ENCODE results near the gene OR10R2.

Gene OR10R2

GRCh38 chr1:158458263-158458662, 13.8 kb upstream of the OR10R2 start:
- H3K9ac ChIP-seq (ENCODE audit: low read length) = no peak overlapping the region
- no peak overlapping the region for H4K8ac ChIP-seq (ENCODE audit: low read length)
- H3K18ac ChIP-seq (ENCODE audit: low read depth in 1 of 2, low read length in 2 of 2) = no peak overlapping the region
- H3K4me2 ChIP-seq (ENCODE audit: low read length, poor library complexity, severe bottlenecking) = no peak overlapping the region
- no peak overlapping the region for H2AFZ ChIP-seq (ENCODE audit: low read depth, low read length)
- no peaks in the 10 kb centered on the region for H3K36me3 ChIP-seq (ENCODE audit: control insufficient read depth in 1 of 2, insufficient read depth in 2 of 2, low read depth in 1 of 2, low read length in 2 of 2)
- no peak overlapping the region for H3K27ac ChIP-seq (ENCODE audit: low read length, poor library complexity, severe bottlenecking)
- no peak overlapping the region for H2BK5ac ChIP-seq (ENCODE audit: low read depth, low read length, poor library complexity, severe bottlenecking)
- H2BK15ac ChIP-seq (ENCODE audit: low read depth, poor library complexity, severe bottlenecking) = no peak overlapping the region
- no peaks in the 10 kb centered on the region for H3K4me1 ChIP-seq (ENCODE audit: control insufficient read depth, insufficient read depth, low read depth, low read length)
- H3K79me1 ChIP-seq (replicated peaks; ENCODE audit: low read length, poor library complexity, severe bottlenecking) = no peaks in the 10 kb centered on the region
- no peak overlapping the region for H2BK120ac ChIP-seq (ENCODE audit: low read depth, low read length)
- peaks cover under 1% of the 10 kb centered on the region for H3K9me3 ChIP-seq (ENCODE audit: control insufficient read depth, low read length)
- DNase-seq = no peak
- H2AK5ac ChIP-seq (ENCODE audit: low read length, severe bottlenecking) = no peak overlapping the region
- no peak overlapping the region for H3K4ac ChIP-seq (ENCODE audit: low read depth in 1 of 2, low read length in 2 of 2)
- no peak overlapping the region for H3K4me3 ChIP-seq (ENCODE audit: insufficient read depth in 1 of 2, low read depth in 1 of 2, low read length in 2 of 2)
- no peak overlapping the region for H2BK12ac ChIP-seq (ENCODE audit: low read length in 2 of 2)
- H3K14ac ChIP-seq (ENCODE audit: low read length in 2 of 2) = no peak overlapping the region
- no peak overlapping the region for H3K23ac ChIP-seq (ENCODE audit: low read length in 2 of 2)
- H3K27me3 ChIP-seq (ENCODE audit: control insufficient read depth in 1 of 2, insufficient read depth in 1 of 2, low read length in 2 of 2) = no peaks in the 10 kb centered on the region
- no peak overlapping the region for H4K91ac ChIP-seq (ENCODE audit: low read length)

- Histone ChIP-seq H2BK120ac (ENCODE audit: low read depth, low read length) (no peak within 1 kb of the TSS), H3K4me2 (ENCODE audit: low read length, poor library complexity, severe bottlenecking) (no peak within 1 kb of the TSS), H4K91ac (ENCODE audit: low read length) (no peak within 1 kb of the TSS), H3K27me3 (ENCODE audit: control insufficient read depth in 1 of 2, insufficient read depth in 1 of 2, low read length in 2 of 2) (no peaks in the 10 kb centered on the region), H3K4me3 (ENCODE audit: insufficient read depth in 1 of 2, low read depth in 1 of 2, low read length in 2 of 2) (no peak within 1 kb of the TSS), H2BK15ac (ENCODE audit: low read depth, poor library complexity, severe bottlenecking) (no peak within 1 kb of the TSS), H2BK5ac (ENCODE audit: low read depth, low read length, poor library complexity, severe bottlenecking) (no peak within 1 kb of the TSS), H3K79me1 (replicated peaks; ENCODE audit: low read length, poor library complexity, severe bottlenecking) (no peaks in the 10 kb centered on the region), H3K4me1 (ENCODE audit: control insufficient read depth, insufficient read depth, low read depth, low read length) (no peaks in the 10 kb centered on the region), H3K4ac (ENCODE audit: low read depth in 1 of 2, low read length in 2 of 2) (no peak within 1 kb of the TSS), H3K18ac (ENCODE audit: low read depth in 1 of 2, low read length in 2 of 2) (no peak within 1 kb of the TSS), H2AK5ac (ENCODE audit: low read length, severe bottlenecking) (no peak within 1 kb of the TSS), H2AFZ (ENCODE audit: low read depth, low read length) (no peak within 1 kb of the TSS), H4K8ac (ENCODE audit: low read length) (no peak within 1 kb of the TSS), H3K9ac (ENCODE audit: low read length) (no peak within 1 kb of the TSS), H3K23ac (ENCODE audit: low read length in 2 of 2) (no peak within 1 kb of the TSS), H3K14ac (ENCODE audit: low read length in 2 of 2) (no peak within 1 kb of the TSS), H3K27ac (ENCODE audit: low read length, poor library complexity, severe bottlenecking) (no peak within 1 kb of the TSS), H3K9me3 (ENCODE audit: control insufficient read depth, low read length) (no peaks in the 10 kb centered on the region), H3K36me3 (ENCODE audit: control insufficient read depth in 1 of 2, insufficient read depth in 2 of 2, low read depth in 1 of 2, low read length in 2 of 2) (no peaks in the 10 kb centered on the region), H2BK12ac (ENCODE audit: low read length in 2 of 2) (no peak within 1 kb of the TSS)
- DNase-seq = no peak
- 70% methylated on average over 2 of the region's 2 CpGs for WGBS
These were observed 10.5 kb upstream of the OR10R2 start, which contains the start of gene OR10K1 for GRCh38 chr1:158461534-158461933. Gene OR10K1, plus strand, starts transcription at chr1:158461834. Its CDS starts 3,728 bp downstream, at chr1:158465562.

GRCh38 chr1:158485455-158485854, 13.4 kb downstream of the OR10R2 start:
- H2BK120ac ChIP-seq (ENCODE audit: low read depth, low read length) = no peak overlapping the region
- no peak overlapping the region for H2AK5ac ChIP-seq (ENCODE audit: low read length, severe bottlenecking)
- no peak overlapping the region for H2BK15ac ChIP-seq (ENCODE audit: low read depth, poor library complexity, severe bottlenecking)
- no peak overlapping the region for H2BK5ac ChIP-seq (ENCODE audit: low read depth, low read length, poor library complexity, severe bottlenecking)
- no peak overlapping the region for H3K4ac ChIP-seq (ENCODE audit: low read depth in 1 of 2, low read length in 2 of 2)
- no peaks in the 10 kb centered on the region for H3K79me1 ChIP-seq (replicated peaks; ENCODE audit: low read length, poor library complexity, severe bottlenecking)
- H3K14ac ChIP-seq (ENCODE audit: low read length in 2 of 2) = no peak overlapping the region
- no peak overlapping the region for H4K91ac ChIP-seq (ENCODE audit: low read length)
- H3K23ac ChIP-seq (ENCODE audit: low read length in 2 of 2) = no peak overlapping the region
- H3K4me2 ChIP-seq (ENCODE audit: low read length, poor library complexity, severe bottlenecking) = no peak overlapping the region
- no peak overlapping the region for H2AFZ ChIP-seq (ENCODE audit: low read depth, low read length)
- no peak overlapping the region for H3K27ac ChIP-seq (ENCODE audit: low read length, poor library complexity, severe bottlenecking)
- H3K4me1 ChIP-seq (ENCODE audit: control insufficient read depth, insufficient read depth, low read depth, low read length) = no peaks in the 10 kb centered on the region
- no peak overlapping the region for H2BK12ac ChIP-seq (ENCODE audit: low read length in 2 of 2)
- H4K8ac ChIP-seq (ENCODE audit: low read length) = no peak overlapping the region
- H3K18ac ChIP-seq (ENCODE audit: low read depth in 1 of 2, low read length in 2 of 2) = no peak overlapping the region
- DNase-seq = no peak
- H3K27me3 ChIP-seq (ENCODE audit: control insufficient read depth in 1 of 2, insufficient read depth in 1 of 2, low read length in 2 of 2) = no peaks in the 10 kb centered on the region
- H3K4me3 ChIP-seq (ENCODE audit: insufficient read depth in 1 of 2, low read depth in 1 of 2, low read length in 2 of 2) = no peak overlapping the region
- H3K36me3 ChIP-seq (ENCODE audit: control insufficient read depth in 1 of 2, insufficient read depth in 2 of 2, low read depth in 1 of 2, low read length in 2 of 2) = no peaks in the 10 kb centered on the region
- H3K9ac ChIP-seq (ENCODE audit: low read length) = no peak overlapping the region
- WGBS = 29% methylated on average over 1 of the region's 2 CpGs
- H3K9me3 ChIP-seq (ENCODE audit: control insufficient read depth, low read length) = no peaks in the 10 kb centered on the region

- Histone ChIP-seq H3K4me2 (ENCODE audit: low read length, poor library complexity, severe bottlenecking) (no peak overlapping the region), H3K18ac (ENCODE audit: low read depth in 1 of 2, low read length in 2 of 2) (no peak overlapping the region)
These were observed 19.3 kb downstream of the OR10R2 start for GRCh38 chr1:158491316-158491715.

More at GRCh38 chr1:158491316-158491715, 19.3 kb downstream of the OR10R2 start:
- H2AFZ ChIP-seq (ENCODE audit: low read depth, low read length) = no peak overlapping the region
- no peaks in the 10 kb centered on the region for H3K4me1 ChIP-seq (ENCODE audit: control insufficient read depth, insufficient read depth, low read depth, low read length)
- H3K4me3 ChIP-seq (ENCODE audit: insufficient read depth in 1 of 2, low read depth in 1 of 2, low read length in 2 of 2) = no peak overlapping the region
- WGBS = 39% methylated on average over 3 of the region's 3 CpGs
- no peak overlapping the region for H2BK120ac ChIP-seq (ENCODE audit: low read depth, low read length)
- DNase-seq = no peak
- no peak overlapping the region for H4K91ac ChIP-seq (ENCODE audit: low read length)
- no peak overlapping the region for H2BK15ac ChIP-seq (ENCODE audit: low read depth, poor library complexity, severe bottlenecking)
- no peaks in the 10 kb centered on the region for H3K9me3 ChIP-seq (ENCODE audit: control insufficient read depth, low read length)
- H3K23ac ChIP-seq (ENCODE audit: low read length in 2 of 2) = no peak overlapping the region
- no peaks in the 10 kb centered on the region for H3K79me1 ChIP-seq (replicated peaks; ENCODE audit: low read length, poor library complexity, severe bottlenecking)
- no peak overlapping the region for H2AK5ac ChIP-seq (ENCODE audit: low read length, severe bottlenecking)
- H2BK5ac ChIP-seq (ENCODE audit: low read depth, low read length, poor library complexity, severe bottlenecking) = no peak overlapping the region
- H3K36me3 ChIP-seq (ENCODE audit: control insufficient read depth in 1 of 2, insufficient read depth in 2 of 2, low read depth in 1 of 2, low read length in 2 of 2) = no peaks in the 10 kb centered on the region
- no peak overlapping the region for H3K4ac ChIP-seq (ENCODE audit: low read depth in 1 of 2, low read length in 2 of 2)
- no peaks in the 10 kb centered on the region for H3K27me3 ChIP-seq (ENCODE audit: control insufficient read depth in 1 of 2, insufficient read depth in 1 of 2, low read length in 2 of 2)
- no peak overlapping the region for H3K14ac ChIP-seq (ENCODE audit: low read length in 2 of 2)
- H3K27ac ChIP-seq (ENCODE audit: low read length, poor library complexity, severe bottlenecking) = no peak overlapping the region
- no peak overlapping the region for H2BK12ac ChIP-seq (ENCODE audit: low read length in 2 of 2)
- no peak overlapping the region for H3K9ac ChIP-seq (ENCODE audit: low read length)
- no peak overlapping the region for H4K8ac ChIP-seq (ENCODE audit: low read length)

Measured in mesenchymal stem cell (in vitro differentiated cells and primary cell).